Measurements from ENCODE around the gene U2AF1L4.

The U2AF1L4 gene

DNA sequence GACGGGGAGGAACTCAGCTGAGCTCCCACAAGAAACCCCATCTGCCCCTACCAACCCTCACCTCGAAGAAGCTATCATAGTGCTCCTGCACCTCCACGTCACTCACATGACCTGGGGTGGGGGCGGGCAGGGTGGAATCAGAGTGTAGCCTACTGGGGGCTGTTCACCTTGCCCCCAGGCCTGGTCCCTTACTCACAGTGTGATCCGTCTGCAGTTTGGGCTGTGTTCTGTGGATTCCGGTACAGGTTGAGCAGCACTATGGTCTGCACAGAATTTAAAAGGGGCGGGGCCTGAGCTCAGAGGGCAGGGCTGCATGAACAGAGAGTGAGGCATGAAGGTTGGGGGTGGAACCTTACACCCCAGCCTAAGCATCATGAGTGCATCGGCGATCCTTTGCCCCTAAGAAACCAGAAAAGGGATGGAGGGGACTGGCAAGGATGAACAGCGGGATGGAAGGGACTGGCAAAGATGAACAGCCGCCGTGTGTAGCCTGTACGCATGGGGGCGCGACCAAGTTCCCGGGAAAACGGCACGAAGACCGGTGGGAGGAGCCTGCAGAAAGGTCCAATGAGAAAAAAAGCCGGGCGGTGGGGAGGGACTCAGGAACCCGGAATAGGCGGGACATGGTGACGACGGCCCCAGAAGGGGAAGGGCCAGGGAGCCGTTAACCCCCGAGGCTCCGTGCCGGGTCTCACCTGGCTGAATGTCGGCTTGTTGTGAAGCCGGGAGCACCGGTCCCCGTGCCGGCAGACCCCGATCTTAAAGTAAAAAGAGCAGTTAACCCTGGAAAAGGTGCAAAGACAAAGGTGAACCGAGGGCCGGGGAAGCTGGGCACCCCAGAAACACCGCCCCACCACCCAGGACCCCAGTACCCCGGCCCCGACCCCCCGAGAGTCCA, 539 bp downstream of the U2AF1L4 start (continued):
- TF ChIP-seq, protein P1, sequence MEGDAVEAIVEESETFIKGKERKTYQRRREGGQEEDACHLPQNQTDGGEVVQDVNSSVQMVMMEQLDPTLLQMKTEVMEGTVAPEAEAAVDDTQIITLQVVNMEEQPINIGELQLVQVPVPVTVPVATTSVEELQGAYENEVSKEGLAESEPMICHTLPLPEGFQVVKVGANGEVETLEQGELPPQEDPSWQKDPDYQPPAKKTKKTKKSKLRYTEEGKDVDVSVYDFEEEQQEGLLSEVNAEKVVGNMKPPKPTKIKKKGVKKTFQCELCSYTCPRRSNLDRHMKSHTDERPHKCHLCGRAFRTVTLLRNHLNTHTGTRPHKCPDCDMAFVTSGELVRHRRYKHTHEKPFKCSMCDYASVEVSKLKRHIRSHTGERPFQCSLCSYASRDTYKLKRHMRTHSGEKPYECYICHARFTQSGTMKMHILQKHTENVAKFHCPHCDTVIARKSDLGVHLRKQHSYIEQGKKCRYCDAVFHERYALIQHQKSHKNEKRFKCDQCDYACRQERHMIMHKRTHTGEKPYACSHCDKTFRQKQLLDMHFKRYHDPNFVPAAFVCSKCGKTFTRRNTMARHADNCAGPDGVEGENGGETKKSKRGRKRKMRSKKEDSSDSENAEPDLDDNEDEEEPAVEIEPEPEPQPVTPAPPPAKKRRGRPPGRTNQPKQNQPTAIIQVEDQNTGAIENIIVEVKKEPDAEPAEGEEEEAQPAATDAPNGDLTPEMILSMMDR (tag by site-specific recombination; IDR thresholded peaks at IDR 0.05), result peak; percentile 94
- TF ChIP-seq ZBTB1 (tag by site-specific recombination; IDR thresholded peaks at IDR 0.05) (0 out of 2 replicates have a peak, but pooled peaks have one; percentile 26), ZNF701 (tag by site-specific recombination; IDR thresholded peaks at IDR 0.05) (no peak), ZNF843 (tag by site-specific recombination; IDR thresholded peaks at IDR 0.05) (no peak; the same call in 1 of the 2 replicates), KLF10 (tag by site-specific recombination; IDR thresholded peaks at IDR 0.05) (peak; percentile 94), ZNF391 (tag by site-specific recombination; IDR thresholded peaks at IDR 0.05; ENCODE audit: borderline replicate concordance, low read depth) (peak; percentile 60; the same call in 1 of the 2 replicates), ZNF274 (IDR thresholded peaks at IDR 0.05; ENCODE audit: low read length) (no peak), ZNF274 (tag by site-specific recombination; IDR thresholded peaks at IDR 0.05; ENCODE audit: borderline replicate concordance) (no peak), ZFP69B (tag by site-specific recombination; IDR thresholded peaks at IDR 0.05) (peak; percentile 64), ZFP41 (tag by site-specific recombination; IDR thresholded peaks at IDR 0.05; ENCODE audit: borderline replicate concordance) (no peak), ZNF184 (tag by site-specific recombination; IDR thresholded peaks at IDR 0.05) (no peak), SCRT2 (tag by site-specific recombination; IDR thresholded peaks at IDR 0.05) (peak; percentile 14; the same call in 1 of the 2 replicates), ZNF610 (tag by site-specific recombination; IDR thresholded peaks at IDR 0.05; ENCODE audit: borderline replicate concordance) (peak; percentile 49), ZBTB17 (tag by site-specific recombination; IDR thresholded peaks at IDR 0.05) (peak; percentile 100), ZNF600 (tag by site-specific recombination; IDR thresholded peaks at IDR 0.05) (0 out of 2 replicates have a peak, but pooled peaks have one; percentile 10), ZBTB20 (tag by site-specific recombination; IDR thresholded peaks at IDR 0.05) (peak; percentile 89), ZNF324 (tag by site-specific recombination; IDR thresholded peaks at IDR 0.05) (peak; percentile 58), ZSCAN30 (tag by site-specific recombination; IDR thresholded peaks at IDR 0.05) (peak; percentile 32; the same call in 1 of the 2 replicates)
- TF ChIP-seq, protein P2, sequence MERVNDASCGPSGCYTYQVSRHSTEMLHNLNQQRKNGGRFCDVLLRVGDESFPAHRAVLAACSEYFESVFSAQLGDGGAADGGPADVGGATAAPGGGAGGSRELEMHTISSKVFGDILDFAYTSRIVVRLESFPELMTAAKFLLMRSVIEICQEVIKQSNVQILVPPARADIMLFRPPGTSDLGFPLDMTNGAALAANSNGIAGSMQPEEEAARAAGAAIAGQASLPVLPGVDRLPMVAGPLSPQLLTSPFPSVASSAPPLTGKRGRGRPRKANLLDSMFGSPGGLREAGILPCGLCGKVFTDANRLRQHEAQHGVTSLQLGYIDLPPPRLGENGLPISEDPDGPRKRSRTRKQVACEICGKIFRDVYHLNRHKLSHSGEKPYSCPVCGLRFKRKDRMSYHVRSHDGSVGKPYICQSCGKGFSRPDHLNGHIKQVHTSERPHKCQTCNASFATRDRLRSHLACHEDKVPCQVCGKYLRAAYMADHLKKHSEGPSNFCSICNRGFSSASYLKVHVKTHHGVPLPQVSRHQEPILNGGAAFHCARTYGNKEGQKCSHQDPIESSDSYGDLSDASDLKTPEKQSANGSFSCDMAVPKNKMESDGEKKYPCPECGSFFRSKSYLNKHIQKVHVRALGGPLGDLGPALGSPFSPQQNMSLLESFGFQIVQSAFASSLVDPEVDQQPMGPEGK (tag by site-specific recombination; IDR thresholded peaks at IDR 0.05), result peak; percentile 55
- TF ChIP-seq, protein P3, sequence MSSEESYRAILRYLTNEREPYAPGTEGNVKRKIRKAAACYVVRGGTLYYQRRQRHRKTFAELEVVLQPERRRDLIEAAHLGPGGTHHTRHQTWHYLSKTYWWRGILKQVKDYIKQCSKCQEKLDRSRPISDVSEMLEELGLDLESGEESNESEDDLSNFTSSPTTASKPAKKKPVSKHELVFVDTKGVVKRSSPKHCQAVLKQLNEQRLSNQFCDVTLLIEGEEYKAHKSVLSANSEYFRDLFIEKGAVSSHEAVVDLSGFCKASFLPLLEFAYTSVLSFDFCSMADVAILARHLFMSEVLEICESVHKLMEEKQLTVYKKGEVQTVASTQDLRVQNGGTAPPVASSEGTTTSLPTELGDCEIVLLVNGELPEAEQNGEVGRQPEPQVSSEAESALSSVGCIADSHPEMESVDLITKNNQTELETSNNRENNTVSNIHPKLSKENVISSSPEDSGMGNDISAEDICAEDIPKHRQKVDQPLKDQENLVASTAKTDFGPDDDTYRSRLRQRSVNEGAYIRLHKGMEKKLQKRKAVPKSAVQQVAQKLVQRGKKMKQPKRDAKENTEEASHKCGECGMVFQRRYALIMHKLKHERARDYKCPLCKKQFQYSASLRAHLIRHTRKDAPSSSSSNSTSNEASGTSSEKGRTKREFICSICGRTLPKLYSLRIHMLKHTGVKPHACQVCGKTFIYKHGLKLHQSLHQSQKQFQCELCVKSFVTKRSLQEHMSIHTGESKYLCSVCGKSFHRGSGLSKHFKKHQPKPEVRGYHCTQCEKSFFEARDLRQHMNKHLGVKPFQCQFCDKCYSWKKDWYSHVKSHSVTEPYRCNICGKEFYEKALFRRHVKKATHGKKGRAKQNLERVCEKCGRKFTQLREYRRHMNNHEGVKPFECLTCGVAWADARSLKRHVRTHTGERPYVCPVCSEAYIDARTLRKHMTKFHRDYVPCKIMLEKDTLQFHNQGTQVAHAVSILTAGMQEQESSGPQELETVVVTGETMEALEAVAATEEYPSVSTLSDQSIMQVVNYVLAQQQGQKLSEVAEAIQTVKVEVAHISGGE (tag by site-specific recombination; conservative IDR thresholded peaks at IDR 0.05; ENCODE audit: low read depth), result peak; percentile 74
- TF ChIP-seq, protein P4, sequence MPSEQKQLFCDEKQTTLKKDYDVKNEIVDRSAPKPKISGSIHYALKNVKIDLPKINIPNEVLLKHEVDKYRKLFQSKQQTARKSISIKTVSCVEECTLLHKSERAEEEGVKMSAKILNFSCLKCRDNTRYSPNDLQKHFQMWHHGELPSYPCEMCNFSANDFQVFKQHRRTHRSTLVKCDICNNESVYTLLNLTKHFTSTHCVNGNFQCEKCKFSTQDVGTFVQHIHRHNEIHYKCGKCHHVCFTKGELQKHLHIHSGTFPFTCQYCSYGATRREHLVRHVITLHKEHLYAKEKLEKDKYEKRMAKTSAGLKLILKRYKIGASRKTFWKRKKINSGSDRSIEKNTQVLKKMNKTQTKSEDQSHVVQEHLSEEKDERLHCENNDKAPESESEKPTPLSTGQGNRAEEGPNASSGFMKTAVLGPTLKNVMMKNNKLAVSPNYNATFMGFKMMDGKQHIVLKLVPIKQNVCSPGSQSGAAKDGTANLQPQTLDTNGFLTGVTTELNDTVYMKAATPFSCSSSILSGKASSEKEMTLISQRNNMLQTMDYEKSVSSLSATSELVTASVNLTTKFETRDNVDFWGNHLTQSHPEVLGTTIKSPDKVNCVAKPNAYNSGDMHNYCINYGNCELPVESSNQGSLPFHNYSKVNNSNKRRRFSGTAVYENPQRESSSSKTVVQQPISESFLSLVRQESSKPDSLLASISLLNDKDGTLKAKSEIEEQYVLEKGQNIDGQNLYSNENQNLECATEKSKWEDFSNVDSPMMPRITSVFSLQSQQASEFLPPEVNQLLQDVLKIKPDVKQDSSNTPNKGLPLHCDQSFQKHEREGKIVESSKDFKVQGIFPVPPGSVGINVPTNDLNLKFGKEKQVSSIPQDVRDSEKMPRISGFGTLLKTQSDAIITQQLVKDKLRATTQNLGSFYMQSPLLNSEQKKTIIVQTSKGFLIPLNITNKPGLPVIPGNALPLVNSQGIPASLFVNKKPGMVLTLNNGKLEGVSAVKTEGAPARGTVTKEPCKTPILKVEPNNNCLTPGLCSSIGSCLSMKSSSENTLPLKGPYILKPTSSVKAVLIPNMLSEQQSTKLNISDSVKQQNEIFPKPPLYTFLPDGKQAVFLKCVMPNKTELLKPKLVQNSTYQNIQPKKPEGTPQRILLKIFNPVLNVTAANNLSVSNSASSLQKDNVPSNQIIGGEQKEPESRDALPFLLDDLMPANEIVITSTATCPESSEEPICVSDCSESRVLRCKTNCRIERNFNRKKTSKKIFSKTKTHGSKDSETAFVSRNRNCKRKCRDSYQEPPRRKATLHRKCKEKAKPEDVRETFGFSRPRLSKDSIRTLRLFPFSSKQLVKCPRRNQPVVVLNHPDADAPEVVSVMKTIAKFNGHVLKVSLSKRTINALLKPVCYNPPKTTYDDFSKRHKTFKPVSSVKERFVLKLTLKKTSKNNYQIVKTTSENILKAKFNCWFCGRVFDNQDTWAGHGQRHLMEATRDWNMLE (tag by site-specific recombination; conservative IDR thresholded peaks at IDR 0.05; ENCODE audit: low read depth), result 0 out of 2 replicates have a peak, but pooled peaks have one; percentile 7
- TF ChIP-seq, protein P5, sequence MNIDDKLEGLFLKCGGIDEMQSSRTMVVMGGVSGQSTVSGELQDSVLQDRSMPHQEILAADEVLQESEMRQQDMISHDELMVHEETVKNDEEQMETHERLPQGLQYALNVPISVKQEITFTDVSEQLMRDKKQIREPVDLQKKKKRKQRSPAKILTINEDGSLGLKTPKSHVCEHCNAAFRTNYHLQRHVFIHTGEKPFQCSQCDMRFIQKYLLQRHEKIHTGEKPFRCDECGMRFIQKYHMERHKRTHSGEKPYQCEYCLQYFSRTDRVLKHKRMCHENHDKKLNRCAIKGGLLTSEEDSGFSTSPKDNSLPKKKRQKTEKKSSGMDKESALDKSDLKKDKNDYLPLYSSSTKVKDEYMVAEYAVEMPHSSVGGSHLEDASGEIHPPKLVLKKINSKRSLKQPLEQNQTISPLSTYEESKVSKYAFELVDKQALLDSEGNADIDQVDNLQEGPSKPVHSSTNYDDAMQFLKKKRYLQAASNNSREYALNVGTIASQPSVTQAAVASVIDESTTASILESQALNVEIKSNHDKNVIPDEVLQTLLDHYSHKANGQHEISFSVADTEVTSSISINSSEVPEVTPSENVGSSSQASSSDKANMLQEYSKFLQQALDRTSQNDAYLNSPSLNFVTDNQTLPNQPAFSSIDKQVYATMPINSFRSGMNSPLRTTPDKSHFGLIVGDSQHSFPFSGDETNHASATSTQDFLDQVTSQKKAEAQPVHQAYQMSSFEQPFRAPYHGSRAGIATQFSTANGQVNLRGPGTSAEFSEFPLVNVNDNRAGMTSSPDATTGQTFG (tag by site-specific recombination; IDR thresholded peaks at IDR 0.05; ENCODE audit: borderline replicate concordance), result no peak

All from HEK293 (cell line).